GM23338 (cell line): ENCODE data around the gene NXPE4. TPM values are rescaled to one million over a fixed set of nuclear protein-coding genes. Genes with fewer than 3 reads are reported as not detected.
"Not testable (repeated sequence)": the region's sequence is repeated elsewhere in the genome, so short reads cannot be mapped to it uniquely, and the experiment has no call there.

Experiments used
- ATAC-seq: fragments of 200-7000 bp; cut with Tn5 transposase; 3 replicates; pipeline ENCODE4 v1.9.1; 2020
- DNase-seq: peaks from one replicate; pipeline ENCODE4 v3.0.0-alpha.2; 2015; ENCODE audit warnings: low spot score
- H2AFZ ChIP-seq: fragments of 200-600 bp; sonication (generic); 2 replicates; pipeline ENCODE4 v1.8.0; 2016; ENCODE audit warnings: antibody characterized with exemption, mild to moderate bottlenecking, moderate library complexity
- H3F3A ChIP-seq: fragments of 200-600 bp; sonication (generic); replicated peaks from 2 replicates; pipeline ENCODE4 v1.8.0; 2017; ENCODE audit warnings: antibody characterized with exemption, mixed run types, low read depth
- H3K27ac ChIP-seq: fragments of 200-600 bp; sonication (generic); 2 replicates; pipeline ENCODE4 v1.6.1; 2016; ENCODE audit warnings: low read depth
- H3K27me3 ChIP-seq: fragments of 200-600 bp; sonication (generic); 2 replicates; pipeline ENCODE4 v1.8.0; 2016; ENCODE audit warnings: mild to moderate bottlenecking, mixed run types, moderate library complexity; ENCODE audit not compliant: insufficient read depth
- H3K36me3 ChIP-seq: fragments of 200-600 bp; sonication (generic); 2 replicates; pipeline ENCODE4 v1.8.0; 2016; ENCODE audit warnings: mild to moderate bottlenecking; ENCODE audit not compliant: insufficient read depth
- H3K4me1 ChIP-seq: fragments of 200-600 bp; sonication (generic); 2 replicates; pipeline ENCODE4 v1.8.0; 2016; ENCODE audit warnings: mild to moderate bottlenecking, moderate library complexity; ENCODE audit not compliant: insufficient read depth
- H3K4me2 ChIP-seq: fragments of 200-600 bp; sonication (generic); 2 replicates; pipeline ENCODE4 v1.7.1; 2017; ENCODE audit warnings: mixed run types
- H3K4me3 ChIP-seq: fragments of 200-600 bp; sonication (generic); 2 replicates; pipeline ENCODE4 v1.6.1; 2016; ENCODE audit warnings: mixed run types
- H3K79me2 ChIP-seq: fragments of 200-600 bp; sonication (generic); replicated peaks from 2 replicates; pipeline ENCODE4 v1.8.0; 2017; ENCODE audit warnings: mild to moderate bottlenecking; ENCODE audit not compliant: insufficient read depth
- H3K9me2 ChIP-seq: fragments of 200-600 bp; sonication (generic); 2 replicates; pipeline ENCODE4 v1.8.0; 2017; ENCODE audit not compliant: insufficient read depth
- H4K20me1 ChIP-seq: fragments of 200-600 bp; sonication (generic); replicated peaks from 2 replicates; pipeline ENCODE4 v1.8.0; 2017; ENCODE audit warnings: mild to moderate bottlenecking; ENCODE audit not compliant: insufficient read depth
- H3K27ac Mint-ChIP-seq: 2 replicates; pipeline ENCODE4 v1.8.0; 2020; ENCODE audit warnings: inconsistent platforms, mild to moderate bottlenecking, moderate library complexity, mixed read lengths
- H3K27me3 Mint-ChIP-seq: 3 replicates; pipeline ENCODE4 v1.8.0; 2022; ENCODE audit warnings: low read depth, mild to moderate bottlenecking, moderate library complexity, mixed read lengths, inconsistent platforms; ENCODE audit not compliant: insufficient read depth, poor library complexity
- H3K36me3 Mint-ChIP-seq: 3 replicates; pipeline ENCODE4 v1.8.0; 2021; ENCODE audit warnings: low read depth, mild to moderate bottlenecking, inconsistent platforms, moderate library complexity, mixed read lengths
- H3K4me1 Mint-ChIP-seq: 3 replicates; pipeline ENCODE4 v1.8.0; 2020; ENCODE audit warnings: mild to moderate bottlenecking, inconsistent platforms, mixed read lengths
- H3K4me3 Mint-ChIP-seq: 3 replicates; pipeline ENCODE4 v1.8.0; 2021; ENCODE audit warnings: moderate library complexity, mild to moderate bottlenecking, inconsistent platforms, mixed read lengths
- H3K9me3 Mint-ChIP-seq: 3 replicates; pipeline ENCODE4 v1.8.0; 2020; ENCODE audit warnings: moderate library complexity, mild to moderate bottlenecking, inconsistent platforms, mixed read lengths
- JUNB ChIP-seq: IDR thresholded peaks from one replicate; pipeline ENCODE4 v1.6.1; 2016; ENCODE audit warnings: antibody characterized with exemption; ENCODE audit not compliant: unreplicated experiment
- NANOG ChIP-seq: IDR thresholded peaks from 2 replicates; pipeline ENCODE4 v1.6.1; 2016; ENCODE audit warnings: antibody characterized with exemption, borderline replicate concordance
- POLR2AphosphoS5 ChIP-seq: IDR thresholded peaks from 2 replicates; pipeline ENCODE4 v1.6.1; 2016; ENCODE audit warnings: antibody characterized with exemption, low read depth
- STAT1 ChIP-seq: IDR thresholded peaks from one replicate; pipeline ENCODE4 v1.6.1; 2016; ENCODE audit warnings: antibody characterized with exemption; ENCODE audit not compliant: unreplicated experiment
- ZNF462 ChIP-seq: fragments of 250-450 bp; sonication (Bioruptor Pico); IDR thresholded peaks from 2 replicates; pipeline ENCODE4 v1.5.0; 2020; ENCODE audit warnings: mild to moderate bottlenecking, moderate library complexity
- polyA plus RNA-seq: library from polyadenylated mRNA; unstranded; fragments of >200 nt; fragmentation: Nextera tagmentation; extraction: Ambion mirVana; gene quantifications from 2 replicates; pipeline ENCODE4 v1.2.1, GENCODE V29; 2016
- total RNA-seq: library from RNA; depleted of rRNA; stranded (reverse); fragments of >200 nt; shearing (Covaris generic); gene quantifications from 2 replicates; pipeline ENCODE4 v1.2.3, GENCODE V29; 2014

Gene NXPE4
- total and polyA plus RNA-seq, 2 experiments from 2014 or later: not detected

- not testable (repeated sequence) for H2AFZ ChIP-seq, H3K36me3 ChIP-seq, H3K9me2 ChIP-seq, H3K79me2 ChIP-seq, H3K27me3 Mint-ChIP-seq, DNase-seq, H3K4me1 Mint-ChIP-seq, H3K4me2 ChIP-seq, H3F3A ChIP-seq, H3K27ac Mint-ChIP-seq, H3K27me3 ChIP-seq, H3K4me3 Mint-ChIP-seq, H3K36me3 Mint-ChIP-seq, H3K4me1 ChIP-seq, ATAC-seq, H3K27ac ChIP-seq, H3K4me3 ChIP-seq, H4K20me1 ChIP-seq
- H3K9me3 Mint-ChIP-seq: peaks cover 42% of the 10 kb centered on the region
These were observed 17.5 kb upstream of the NXPE4 start for GRCh38 chr11:114613094-114613493.

- no peaks in the 10 kb centered on the region for H3K36me3 ChIP-seq
- no peaks in the 10 kb centered on the region for H3K27me3 ChIP-seq
- no peak overlapping the region for H3K4me2 ChIP-seq
- ATAC-seq (no peak), DNase-seq (no peak)
- no peak overlapping the region for H3K4me3 ChIP-seq
- TF ChIP-seq POLR2AphosphoS5 (no peak), STAT1 (no peak), JUNB (no peak), NANOG (no peak), ZNF462 (no peak)
- Mint-ChIP-seq H3K27me3 (no peaks in the 10 kb centered on the region), H3K9me3 (peaks cover 42% of the 10 kb centered on the region), H3K4me1 (no peaks in the 10 kb centered on the region), H3K36me3 (peaks cover 9% of the 10 kb centered on the region; the same call in 1 of the 3 replicates), H3K4me3 (no peak overlapping the region), H3K27ac (no peak overlapping the region)
- H4K20me1 ChIP-seq: no peaks in the 10 kb centered on the region
- no peak overlapping the region for H3K27ac ChIP-seq
- peaks cover 9% of the 10 kb centered on the region; the same call in 1 of the 2 replicates for H3F3A ChIP-seq
- H3K9me2 ChIP-seq: 0 out of 2 replicates have a peak, but pooled peaks cover 3% of the 10 kb centered on the region
- no peaks in the 10 kb centered on the region for H3K4me1 ChIP-seq
- no peaks in the 10 kb centered on the region for H3K79me2 ChIP-seq
- H2AFZ ChIP-seq: no peak overlapping the region
These were observed 17.1 kb upstream of the NXPE4 start for GRCh38 chr11:114612686-114613085.

GRCh38 chr11:114612199-114612598 is 16.6 kb upstream of the NXPE4 start:
- H3K27me3 ChIP-seq, H2AFZ ChIP-seq, H3K4me3 ChIP-seq, H3K27ac ChIP-seq, H3K4me2 ChIP-seq, H3F3A ChIP-seq, ATAC-seq, H3K4me1 Mint-ChIP-seq, DNase-seq, H3K27me3 Mint-ChIP-seq, H3K79me2 ChIP-seq, H4K20me1 ChIP-seq, H3K36me3 ChIP-seq, H3K27ac Mint-ChIP-seq, H3K9me2 ChIP-seq, H3K36me3 Mint-ChIP-seq, H3K4me3 Mint-ChIP-seq, H3K4me1 ChIP-seq: not testable (repeated sequence)
- H3K9me3 Mint-ChIP-seq: peaks cover 47% of the 10 kb centered on the region
